ENCODE data around the gene OVCH2.

DNA sequence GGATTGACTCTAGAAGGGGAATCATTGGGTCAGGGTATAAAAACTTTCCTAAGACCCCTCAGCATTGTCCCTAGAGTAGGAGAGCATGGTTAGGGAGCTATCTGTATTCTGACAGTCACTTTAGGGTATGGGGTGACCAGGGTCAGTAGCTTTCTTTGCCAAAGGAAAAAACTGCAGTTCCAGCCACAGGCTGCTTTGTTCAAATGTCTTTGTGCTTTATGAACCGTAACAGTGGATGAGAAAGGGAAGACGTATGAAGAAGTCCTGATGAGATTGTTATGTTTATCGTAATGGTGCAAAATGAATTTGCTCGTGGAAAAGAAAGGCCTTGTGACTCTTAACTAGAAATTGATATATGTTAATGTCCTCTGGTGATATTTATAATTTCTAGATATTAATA is 63.0 kb downstream of the OVCH2 start:
- TF ChIP-seq, protein P1, sequence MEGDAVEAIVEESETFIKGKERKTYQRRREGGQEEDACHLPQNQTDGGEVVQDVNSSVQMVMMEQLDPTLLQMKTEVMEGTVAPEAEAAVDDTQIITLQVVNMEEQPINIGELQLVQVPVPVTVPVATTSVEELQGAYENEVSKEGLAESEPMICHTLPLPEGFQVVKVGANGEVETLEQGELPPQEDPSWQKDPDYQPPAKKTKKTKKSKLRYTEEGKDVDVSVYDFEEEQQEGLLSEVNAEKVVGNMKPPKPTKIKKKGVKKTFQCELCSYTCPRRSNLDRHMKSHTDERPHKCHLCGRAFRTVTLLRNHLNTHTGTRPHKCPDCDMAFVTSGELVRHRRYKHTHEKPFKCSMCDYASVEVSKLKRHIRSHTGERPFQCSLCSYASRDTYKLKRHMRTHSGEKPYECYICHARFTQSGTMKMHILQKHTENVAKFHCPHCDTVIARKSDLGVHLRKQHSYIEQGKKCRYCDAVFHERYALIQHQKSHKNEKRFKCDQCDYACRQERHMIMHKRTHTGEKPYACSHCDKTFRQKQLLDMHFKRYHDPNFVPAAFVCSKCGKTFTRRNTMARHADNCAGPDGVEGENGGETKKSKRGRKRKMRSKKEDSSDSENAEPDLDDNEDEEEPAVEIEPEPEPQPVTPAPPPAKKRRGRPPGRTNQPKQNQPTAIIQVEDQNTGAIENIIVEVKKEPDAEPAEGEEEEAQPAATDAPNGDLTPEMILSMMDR (IDR thresholded peaks at IDR 0.05; ENCODE audit: low read depth, low read length, poor library complexity, severe bottlenecking): no peak
- TF ChIP-seq EZH2phosphoT487 (IDR thresholded peaks at IDR 0.05; ENCODE audit: borderline replicate concordance, low read length): no peak
